Uterine smooth muscle cell (primary cell): ENCODE measurements around the gene HMSD. TPM values are rescaled to one million over a fixed set of nuclear protein-coding genes. Genes with fewer than 3 reads are reported as not detected.

Experiments
- total RNA-seq: library from RNA; depleted of rRNA; stranded (reverse); fragments of >200 nt; gene quantifications from 2 replicates; pipeline ENCODE4 v1.2.3, GENCODE V29; 2014

The HMSD gene
- total RNA-seq, result 0.25 and 0.89 TPM in 2 replicates

GRCh38 chr18:63949068-63949737, at the start of gene HMSD:
TSS of gene HMSD (plus strand) at chr18:63949301. CDS start at chr18:63953456, 4,155 bp downstream.

GRCh38 chr18:63907664-63908063, 41.4 kb upstream of the HMSD start, which contains the start of gene SERPINB10:
TSS of gene SERPINB10 (plus strand) at chr18:63907958. CDS start at chr18:63915511, 7,553 bp downstream.

GRCh38 chr18:63969942-63970808, 21.1 kb downstream of the HMSD start, which contains the start of gene SERPINB8:
TSS of gene SERPINB8 (plus strand) at chr18:63970081. CDS start at chr18:63978309, 8,228 bp downstream.

Other genes starting within 250 kb of the HMSD start
- not detected in 2 replicates for gene SERPINB11, start 246.3 kb upstream of the HMSD start, total RNA-seq
- 79.4 and 136 TPM in 2 replicates for gene SERPINB7, start 173.9 kb upstream of the HMSD start, total RNA-seq
- 2.4 and 3.1 TPM in 2 replicates for gene SERPINB2, start 61.6 kb upstream of the HMSD start, total RNA-seq
- 0.25 and 1.00 TPM in 2 replicates for gene SERPINB10, start 41.3 kb upstream of the HMSD start, total RNA-seq
- 21.9 and 37.2 TPM in 2 replicates for gene SERPINB8, start 20.8 kb downstream of the HMSD start, total RNA-seq
- gene LINC00305, start 199.8 kb downstream of the HMSD start, total RNA-seq, result not detected in 2 replicates